GM12864 (cell line): ENCODE measurements around the gene ROR1.

Experiments used
- DNase-seq: peaks from one replicate; pipeline ENCODE4 v3.0.0-alpha.2; 2011; ENCODE audit warnings: low read depth
- H3K4me3 ChIP-seq: 2 replicates; pipeline ENCODE4 v1.5.1; 2011; ENCODE audit warnings: mild to moderate bottlenecking, low read depth, low read length, control low read depth
- TF ChIP-seq, protein P1 (sequence below): IDR thresholded peaks from 2 replicates; pipeline ENCODE4 v1.5.1; 2011; ENCODE audit warnings: low read depth, mild to moderate bottlenecking, moderate library complexity, low read length, control low read depth, inconsistent platforms; ENCODE audit errors: missing control alignments

ROR1 gene

DNA sequence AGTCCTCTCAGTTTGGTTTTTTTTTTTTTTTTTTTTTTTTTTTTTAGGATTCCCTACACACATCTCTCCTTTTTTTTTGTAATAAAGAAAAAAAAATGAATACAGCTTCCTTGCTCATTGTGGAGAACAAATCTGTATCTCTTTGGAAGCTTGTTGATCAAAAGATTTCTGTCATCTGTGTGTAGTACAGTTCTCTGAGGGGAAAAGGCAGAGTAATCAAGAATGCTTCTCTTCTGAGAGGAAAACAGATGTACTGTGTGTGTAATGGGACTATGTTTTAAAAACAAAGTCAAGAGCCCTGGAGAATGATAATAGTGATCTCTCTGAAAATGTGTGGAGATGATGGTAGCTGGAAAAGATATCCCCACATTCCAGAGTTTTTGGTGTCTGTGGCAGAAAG is 16.5 kb upstream of the ROR1 start:
- TF ChIP-seq, protein P1, sequence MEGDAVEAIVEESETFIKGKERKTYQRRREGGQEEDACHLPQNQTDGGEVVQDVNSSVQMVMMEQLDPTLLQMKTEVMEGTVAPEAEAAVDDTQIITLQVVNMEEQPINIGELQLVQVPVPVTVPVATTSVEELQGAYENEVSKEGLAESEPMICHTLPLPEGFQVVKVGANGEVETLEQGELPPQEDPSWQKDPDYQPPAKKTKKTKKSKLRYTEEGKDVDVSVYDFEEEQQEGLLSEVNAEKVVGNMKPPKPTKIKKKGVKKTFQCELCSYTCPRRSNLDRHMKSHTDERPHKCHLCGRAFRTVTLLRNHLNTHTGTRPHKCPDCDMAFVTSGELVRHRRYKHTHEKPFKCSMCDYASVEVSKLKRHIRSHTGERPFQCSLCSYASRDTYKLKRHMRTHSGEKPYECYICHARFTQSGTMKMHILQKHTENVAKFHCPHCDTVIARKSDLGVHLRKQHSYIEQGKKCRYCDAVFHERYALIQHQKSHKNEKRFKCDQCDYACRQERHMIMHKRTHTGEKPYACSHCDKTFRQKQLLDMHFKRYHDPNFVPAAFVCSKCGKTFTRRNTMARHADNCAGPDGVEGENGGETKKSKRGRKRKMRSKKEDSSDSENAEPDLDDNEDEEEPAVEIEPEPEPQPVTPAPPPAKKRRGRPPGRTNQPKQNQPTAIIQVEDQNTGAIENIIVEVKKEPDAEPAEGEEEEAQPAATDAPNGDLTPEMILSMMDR: no peak
- no peak overlapping the region for H3K4me3 ChIP-seq
- DNase-seq: no peak

DNA sequence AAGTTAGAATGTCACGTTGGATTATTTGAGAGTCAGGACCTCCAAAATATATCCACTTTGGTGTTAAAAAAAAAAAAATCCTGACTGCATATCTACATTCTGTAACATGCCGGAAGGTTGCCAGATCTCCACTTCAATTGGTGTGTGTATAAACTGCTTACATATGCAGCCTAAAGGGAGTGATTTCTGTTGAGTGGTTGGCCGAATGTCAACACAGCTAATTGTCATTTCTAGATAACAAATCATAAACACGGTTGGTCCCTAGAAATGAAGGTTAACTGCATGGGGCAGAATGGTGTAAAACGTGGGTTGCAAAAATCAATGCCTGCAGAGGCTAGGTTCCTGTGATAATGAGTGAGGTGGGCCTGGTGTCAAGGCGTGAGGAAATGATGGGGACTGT is 15.0 kb upstream of the ROR1 start:
- H3K4me3 ChIP-seq: no peak overlapping the region
- no peak for DNase-seq
- TF ChIP-seq, protein P1: no peak

DNA sequence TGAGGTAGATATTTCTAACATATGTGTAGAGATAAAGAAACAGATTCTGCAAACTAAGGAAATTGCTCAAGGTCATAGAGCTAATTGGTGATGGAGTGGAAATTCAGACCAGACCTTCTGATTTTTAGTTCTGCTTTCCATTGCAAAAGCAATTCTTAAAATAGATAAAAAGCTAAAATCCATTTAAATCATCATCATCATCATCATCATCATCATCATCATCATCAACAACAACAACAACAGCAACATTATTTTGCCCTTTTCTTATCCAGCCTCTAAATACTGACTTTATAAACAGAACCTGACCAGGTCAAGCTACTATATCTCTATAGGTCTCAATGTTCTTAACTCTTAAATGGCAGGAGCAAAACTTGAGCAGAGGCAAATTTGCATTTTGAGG is 14.0 kb upstream of the ROR1 start:
- DNase-seq: no peak
- no peak overlapping the region for H3K4me3 ChIP-seq
- TF ChIP-seq, protein P1: no peak

DNA sequence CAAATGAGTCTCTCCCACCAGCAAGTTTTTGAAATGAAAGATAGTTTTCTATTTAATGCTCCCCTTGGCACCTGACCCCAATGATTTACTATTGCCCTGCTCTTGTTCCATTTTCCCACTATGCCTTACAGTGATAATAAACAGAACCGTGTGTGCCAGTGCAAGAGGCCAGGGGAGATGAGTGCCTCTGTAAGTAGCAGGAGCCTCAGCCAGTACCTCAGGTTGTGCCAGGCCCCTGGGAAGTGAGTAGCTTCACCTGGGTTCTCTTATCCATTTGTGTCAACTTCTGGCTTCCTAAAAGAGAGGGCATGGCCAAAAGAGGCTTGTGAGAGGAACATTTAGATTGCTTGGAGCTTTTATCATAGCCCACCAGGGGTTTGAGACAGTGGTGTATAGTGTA is 3.4 kb upstream of the ROR1 start:
- no peak overlapping the region for H3K4me3 ChIP-seq
- no peak for DNase-seq
- TF ChIP-seq, protein P1: no peak

DNA sequence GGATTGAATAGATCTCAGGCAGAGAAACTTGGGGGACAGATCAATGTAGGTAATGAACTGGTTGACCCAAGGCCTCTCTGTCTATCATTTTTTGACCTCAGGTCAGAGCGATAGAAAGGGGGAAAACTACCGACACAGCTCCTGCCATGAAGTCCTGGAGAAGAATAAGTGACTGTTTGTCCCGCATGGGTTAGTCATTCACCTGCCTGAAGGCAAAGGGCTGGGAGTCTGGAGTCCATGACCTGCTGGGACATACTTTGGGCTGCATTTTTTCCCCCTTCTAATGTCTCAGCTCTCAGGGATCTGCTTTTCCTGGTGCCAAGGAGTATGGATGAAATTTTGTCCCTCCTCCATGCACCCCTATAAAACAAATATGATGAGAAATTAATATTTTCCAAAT is 1.6 kb upstream of the ROR1 start:
- H3K4me3 ChIP-seq: no peak overlapping the region
- no peak for DNase-seq
- TF ChIP-seq, protein P1: no peak

DNA sequence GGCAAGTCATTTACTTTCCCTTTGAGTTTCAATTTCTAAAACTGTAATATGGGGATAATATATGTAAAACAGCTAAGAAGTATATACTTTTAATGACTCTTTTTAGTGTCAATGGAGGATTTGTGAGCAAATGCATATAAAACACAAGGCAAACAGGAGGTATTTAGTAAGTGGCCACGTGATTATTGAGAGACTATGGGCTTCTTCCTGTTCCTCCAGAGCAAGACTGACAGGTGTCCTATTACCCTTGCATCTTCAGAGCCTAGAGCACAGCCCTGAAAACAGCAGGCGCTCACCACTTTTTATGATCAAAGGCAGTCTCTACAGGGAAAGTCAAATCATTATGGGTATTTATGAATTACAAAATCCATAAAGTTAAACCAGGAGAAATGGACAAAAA is 941 bp upstream of the ROR1 start:
- no peak overlapping the region for H3K4me3 ChIP-seq
- no peak for DNase-seq
- TF ChIP-seq, protein P1: no peak

DNA sequence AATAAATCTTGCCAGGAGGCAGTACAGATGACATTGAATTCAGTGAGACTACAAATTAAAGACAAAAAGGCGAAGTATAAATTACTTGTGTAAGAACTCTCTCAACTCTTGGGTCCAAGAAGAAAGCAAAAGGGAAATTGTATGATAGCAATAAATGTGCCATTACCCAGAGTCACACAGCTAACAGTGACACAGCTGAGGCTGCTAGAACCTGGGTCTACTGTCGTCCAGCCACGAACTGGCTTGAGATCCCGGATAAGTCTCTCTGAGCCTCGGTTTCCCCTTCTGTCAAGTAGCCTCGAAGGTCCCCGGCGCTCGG is 362 bp upstream of the ROR1 start:
- TF ChIP-seq, protein P1: no peak
- no peak for DNase-seq
- no peak overlapping the region for H3K4me3 ChIP-seq
